ENCODE data around the gene HERPUD2. TPM values are rescaled to one million over a fixed set of nuclear protein-coding genes. Genes with fewer than 3 reads are reported as not detected.
"Not testable (repeated sequence)": the region's sequence is repeated elsewhere in the genome, so short reads cannot be mapped to it uniquely, and the experiment has no call there.

The HERPUD2 gene
- total RNA-seq, 1 donor from 2014 or later, result 31.5 TPM

DNA sequence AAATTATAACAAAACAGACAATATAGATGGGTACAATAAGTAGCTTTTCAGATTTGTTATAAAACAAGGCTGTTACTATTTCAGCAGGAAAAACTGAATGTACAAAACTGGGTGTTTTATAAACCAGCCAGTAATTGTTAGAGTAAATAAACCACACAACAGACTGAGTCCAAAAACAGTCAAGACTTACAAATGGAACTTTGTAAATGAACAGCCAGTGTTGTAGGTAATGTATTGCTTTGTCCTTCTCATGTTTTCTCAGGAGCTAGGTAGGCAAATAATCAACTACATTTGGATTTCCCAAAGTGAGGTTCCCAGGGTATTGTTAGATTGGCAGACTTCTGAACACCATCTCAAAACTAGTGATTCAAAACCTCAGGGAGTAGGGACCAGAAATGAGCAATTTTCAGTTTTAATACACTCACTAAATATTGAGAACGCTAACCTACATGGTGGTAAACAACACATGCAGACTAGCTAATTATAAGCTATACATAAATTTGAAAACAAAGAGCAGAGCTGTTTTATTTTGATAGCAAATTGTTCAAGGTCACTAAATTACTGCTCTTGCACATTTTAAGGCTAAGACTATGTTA is 36.2 kb downstream of the HERPUD2 start:
- Mint-ChIP-seq H3K36me3 (ENCODE audit: low read depth) (peaks cover 60% of the 10 kb centered on the region), H3K4me3 (no peak overlapping the region), H3K27ac (no peak overlapping the region), H3K27me3 (no peaks in the 10 kb centered on the region), H3K4me1 (peaks cover 30% of the 10 kb centered on the region), H3K9me3 (peaks cover 2% of the 10 kb centered on the region)
- ATAC-seq (ENCODE audit: low read depth) (no peak), DNase-seq (no peak)
- intact Hi-C loops (cut with micrococcal nuclease), result loop anchor here (5.0 kb wide), 1 partner anchor 34 kb away; no protein-coding TSS in a partner anchor
- ChIA-PET CTCF (no interaction called here), POLR2A (no interaction called here)
- TF ChIP-seq, protein P1, sequence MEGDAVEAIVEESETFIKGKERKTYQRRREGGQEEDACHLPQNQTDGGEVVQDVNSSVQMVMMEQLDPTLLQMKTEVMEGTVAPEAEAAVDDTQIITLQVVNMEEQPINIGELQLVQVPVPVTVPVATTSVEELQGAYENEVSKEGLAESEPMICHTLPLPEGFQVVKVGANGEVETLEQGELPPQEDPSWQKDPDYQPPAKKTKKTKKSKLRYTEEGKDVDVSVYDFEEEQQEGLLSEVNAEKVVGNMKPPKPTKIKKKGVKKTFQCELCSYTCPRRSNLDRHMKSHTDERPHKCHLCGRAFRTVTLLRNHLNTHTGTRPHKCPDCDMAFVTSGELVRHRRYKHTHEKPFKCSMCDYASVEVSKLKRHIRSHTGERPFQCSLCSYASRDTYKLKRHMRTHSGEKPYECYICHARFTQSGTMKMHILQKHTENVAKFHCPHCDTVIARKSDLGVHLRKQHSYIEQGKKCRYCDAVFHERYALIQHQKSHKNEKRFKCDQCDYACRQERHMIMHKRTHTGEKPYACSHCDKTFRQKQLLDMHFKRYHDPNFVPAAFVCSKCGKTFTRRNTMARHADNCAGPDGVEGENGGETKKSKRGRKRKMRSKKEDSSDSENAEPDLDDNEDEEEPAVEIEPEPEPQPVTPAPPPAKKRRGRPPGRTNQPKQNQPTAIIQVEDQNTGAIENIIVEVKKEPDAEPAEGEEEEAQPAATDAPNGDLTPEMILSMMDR (IDR thresholded peaks at IDR 0.05), result no peak

DNA sequence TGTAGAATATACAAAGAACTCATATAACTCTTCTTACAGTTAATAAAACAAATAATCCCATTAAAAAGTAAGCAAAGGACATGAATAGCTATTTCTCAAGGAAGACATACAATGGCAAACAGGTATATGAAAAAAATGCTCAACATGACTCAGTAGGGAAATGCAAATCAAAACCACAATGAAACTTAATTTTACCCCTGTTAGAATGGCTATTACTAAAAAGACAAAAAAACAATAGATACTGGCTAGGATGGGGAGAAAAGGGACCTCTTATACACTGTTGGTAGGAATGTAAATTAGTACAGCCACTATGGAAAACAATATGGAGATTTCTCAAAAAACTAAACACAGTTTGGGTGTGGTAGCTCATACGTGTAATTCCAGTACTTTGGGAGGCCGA is 37.8 kb downstream of the HERPUD2 start:
- DNase-seq (no peak), ATAC-seq (ENCODE audit: low read depth) (no peak)
- peak overlapping the region; percentile 37 for H3K27ac Mint-ChIP-seq
- no peaks in the 10 kb centered on the region for H3K27me3 Mint-ChIP-seq
- H3K36me3 Mint-ChIP-seq (ENCODE audit: low read depth), result peaks cover 63% of the 10 kb centered on the region
- H3K4me1 Mint-ChIP-seq, result peaks cover 45% of the 10 kb centered on the region
- peaks cover 15% of the 10 kb centered on the region for H3K9me3 Mint-ChIP-seq
- TF ChIP-seq, protein P1 (IDR thresholded peaks at IDR 0.05), result no peak
- ChIA-PET POLR2A (interaction anchor here (0.7 kb wide), 1 partner anchor 32 kb away, joined by 10 read pairs; no protein-coding TSS in a partner anchor), CTCF (no interaction called here)
- intact Hi-C loops (cut with micrococcal nuclease), result loop anchor here (5.0 kb wide), 1 partner anchor 35 kb away; no protein-coding TSS in a partner anchor
- H3K4me3 Mint-ChIP-seq, result no peak overlapping the region

DNA sequence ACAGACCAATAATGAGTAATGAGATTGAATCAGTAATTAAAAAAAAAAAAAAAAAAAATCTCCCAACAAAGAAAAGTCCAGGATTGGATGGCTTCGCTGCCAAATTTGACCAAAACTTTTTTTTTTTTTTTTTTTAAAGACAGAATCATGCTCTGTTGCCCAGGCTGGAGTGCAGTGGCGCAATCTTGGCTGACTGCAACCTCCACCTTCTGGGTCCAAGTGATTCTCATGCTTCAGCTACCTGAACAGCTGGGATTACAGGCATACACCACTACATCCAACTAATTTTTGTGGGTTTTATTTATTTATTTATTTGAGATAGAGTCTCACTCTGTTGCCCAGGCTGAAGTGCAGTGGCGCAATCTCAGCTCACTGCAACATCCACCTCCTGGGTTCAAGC is 40.4 kb downstream of the HERPUD2 start:
- H3K4me3 Mint-ChIP-seq; intact Hi-C loops (cut with micrococcal nuclease); H3K27ac Mint-ChIP-seq; DNase-seq; POLR2A ChIA-PET; H3K27me3 Mint-ChIP-seq; CTCF ChIA-PET; ATAC-seq (ENCODE audit: low read depth): not testable (repeated sequence)
- Mint-ChIP-seq H3K4me1 (peaks cover 44% of the 10 kb centered on the region), H3K36me3 (ENCODE audit: low read depth) (peaks cover 73% of the 10 kb centered on the region), H3K9me3 (peaks cover 16% of the 10 kb centered on the region)

DNA sequence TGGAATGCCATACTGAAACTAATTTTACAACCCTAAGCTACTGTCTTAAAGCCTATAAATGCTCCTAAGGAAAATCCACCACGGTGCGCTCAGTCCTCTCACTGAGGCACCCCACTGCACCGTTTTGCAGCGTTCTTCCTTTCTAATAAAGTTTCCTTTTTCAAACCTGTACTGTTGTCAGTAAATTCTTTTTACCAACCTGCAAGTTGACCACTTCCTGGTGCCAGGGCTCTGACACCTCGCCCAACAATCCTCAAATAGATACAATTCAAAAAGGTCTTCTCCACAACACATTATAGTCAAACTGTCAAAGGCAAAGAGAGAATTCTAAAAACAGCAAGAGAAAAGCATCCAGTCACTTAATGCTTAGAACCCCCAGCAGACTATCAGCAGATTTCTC is 42.8 kb downstream of the HERPUD2 start:
- POLR2A ChIA-PET, result no interaction called here
- Mint-ChIP-seq H3K4me3 (no peak overlapping the region), H3K36me3 (ENCODE audit: low read depth) (peaks cover 83% of the 10 kb centered on the region), H3K4me1 (peaks cover 52% of the 10 kb centered on the region), H3K9me3 (peaks cover 14% of the 10 kb centered on the region), H3K27me3 (no peaks in the 10 kb centered on the region), H3K27ac (no peak overlapping the region)
- DNase-seq (no peak), ATAC-seq (ENCODE audit: low read depth) (no peak)
- CTCF ChIA-PET, result no interaction called here
- TF ChIP-seq, protein P1 (IDR thresholded peaks at IDR 0.05), result no peak
- intact Hi-C loops (cut with micrococcal nuclease), result no loop called here

DNA sequence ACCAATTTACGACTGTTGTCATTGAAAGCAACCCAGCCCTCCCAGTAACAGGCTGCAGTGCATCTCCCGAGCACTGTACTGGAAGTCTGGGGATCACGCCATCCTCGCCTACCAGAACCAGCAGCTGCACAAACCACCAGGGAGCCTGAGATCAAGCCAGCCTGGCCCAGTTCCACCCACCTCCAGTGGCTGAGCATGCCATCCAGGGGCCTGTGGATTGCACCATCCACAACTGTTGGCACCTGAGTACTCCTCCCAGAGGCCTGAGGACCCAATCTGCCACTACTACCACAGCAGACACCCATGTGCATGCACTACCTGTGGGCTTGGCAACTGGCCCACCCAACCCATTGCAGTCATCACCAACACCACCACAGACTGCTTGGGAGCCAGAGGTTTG is 44.2 kb downstream of the HERPUD2 start:
- ChIA-PET CTCF (interaction anchor here (0.5 kb wide), 1 partner anchor 27 kb away, joined by 5 read pairs; no protein-coding TSS in a partner anchor), POLR2A (no interaction called here)
- H3K9me3 Mint-ChIP-seq, result peaks cover 14% of the 10 kb centered on the region
- no peak overlapping the region for H3K4me3 Mint-ChIP-seq
- H3K27ac Mint-ChIP-seq, result no peak overlapping the region
- H3K27me3 Mint-ChIP-seq, result no peaks in the 10 kb centered on the region
- ATAC-seq (ENCODE audit: low read depth) (no peak), DNase-seq (no peak)
- intact Hi-C loops (cut with micrococcal nuclease), result no loop called here
- peaks cover 51% of the 10 kb centered on the region for H3K4me1 Mint-ChIP-seq
- TF ChIP-seq, protein P1 (IDR thresholded peaks at IDR 0.05), result no peak
- H3K36me3 Mint-ChIP-seq (ENCODE audit: low read depth), result peaks cover 75% of the 10 kb centered on the region
